H1 (cell line): Measurements from ENCODE around the gene INTS7. TPM values are rescaled to one million over a fixed set of nuclear protein-coding genes. Genes with fewer than 3 reads are reported as not detected.

Experiments
- CTCF ChIA-PET: fragments of 300-600 bp; sonication (Branson Sonifier 250); formaldehyde crosslinking; loops from one replicate; lab custom pipeline; 2021; ENCODE audit not compliant: partially characterized antibody; lab: Charles Lee
- POLR2A ChIA-PET: fragments of 300-600 bp; sonication (Branson Sonifier 250); formaldehyde crosslinking; loops from one replicate; lab custom pipeline; 2021; ENCODE audit warnings: inconsistent platforms; ENCODE audit not compliant: partially characterized antibody; lab: Charles Lee
- DNase-seq, 2 experiments: peaks; one replicate each; pipeline versions ENCODE4 v3.0.0 to v3.0.0-alpha.2; 2010 to 2022; ENCODE audit warnings: low spot score in 2 of 2, low read depth in 1 of 2, mixed read lengths in 1 of 2
- FAIRE-seq: peaks from 2 replicates; lab custom pipeline; 2011; peaks lifted over from hg19 to GRCh38; lab: Jason Lieb, UNC
- H2AFZ ChIP-seq: 2 replicates; pipeline ENCODE4 v1.8.1; 2012; ENCODE audit warnings: low read length, inconsistent platforms
- H2AK5ac ChIP-seq: 2 replicates; pipeline ENCODE4 v1.6.1; 2013; ENCODE audit warnings: low read depth, low read length
- H2BK120ac ChIP-seq: replicated peaks from 2 replicates; pipeline ENCODE3; 2013; ENCODE audit warnings: low read depth, low read length, inconsistent platforms
- H2BK12ac ChIP-seq: 2 replicates; pipeline ENCODE4 v1.6.1; 2013; ENCODE audit warnings: low read depth, low read length
- H2BK15ac ChIP-seq: 2 replicates; pipeline ENCODE4 v1.6.1; 2013; ENCODE audit warnings: low read length
- H2BK20ac ChIP-seq: 2 replicates; pipeline ENCODE4 v1.6.1; 2013; ENCODE audit warnings: low read length
- H2BK5ac ChIP-seq: 2 replicates; pipeline ENCODE4 v1.6.1; 2013; ENCODE audit warnings: low read depth, low read length
- H3K14ac ChIP-seq: 2 replicates; pipeline ENCODE4 v1.6.1; 2013; ENCODE audit warnings: inconsistent platforms; ENCODE audit not compliant: insufficient read length
- H3K18ac ChIP-seq: 2 replicates; pipeline ENCODE4 v1.6.1; 2013; ENCODE audit warnings: low read length; ENCODE audit errors: extremely low read depth
- H3K23ac ChIP-seq: 2 replicates; pipeline ENCODE4 v1.6.1; 2013; ENCODE audit warnings: inconsistent platforms; ENCODE audit not compliant: insufficient read length
- H3K23me2 ChIP-seq: 2 replicates; pipeline ENCODE4 v1.6.1; 2013; ENCODE audit warnings: low read depth, low read length
- H3K27ac ChIP-seq: 2 replicates; pipeline ENCODE4 v1.6.1; 2011; ENCODE audit warnings: low read depth, low read length, inconsistent platforms
- H3K27me3 ChIP-seq, 4 experiments: replicated peaks in 1 of 4; 1 replicate in 1 of 4; 2 replicates in 3 of 4; pipeline versions ENCODE4 v1.6.1 to v1.8.1; 2011 to 2013; ENCODE audit warnings: low read length in 3 of 4, mild to moderate bottlenecking in 3 of 4, inconsistent platforms in 2 of 4, mixed read lengths in 2 of 4, moderate library complexity in 1 of 4; ENCODE audit not compliant: control insufficient read depth in 3 of 4, insufficient read depth in 3 of 4; ENCODE audit errors: extremely low read depth in 1 of 4
- H3K36me3 ChIP-seq, 4 experiments: 2 replicates each; pipeline versions ENCODE4 v1.6.1 to v1.8.1; 2011 to 2013; ENCODE audit warnings: mild to moderate bottlenecking in 4 of 4, low read length in 3 of 4, moderate library complexity in 2 of 4, control low read depth in 1 of 4, inconsistent platforms in 1 of 4; ENCODE audit not compliant: insufficient read depth in 4 of 4, control insufficient read depth in 2 of 4
- H3K4ac ChIP-seq: replicated peaks from 2 replicates; pipeline ENCODE3; 2013; ENCODE audit warnings: low read length, low read depth, mixed read lengths, inconsistent platforms; ENCODE audit not compliant: insufficient read length
- H3K4me1 ChIP-seq, 4 experiments: replicated peaks in 1 of 4; 1 replicate in 1 of 4; 2 replicates in 3 of 4; pipeline versions ENCODE4 v1.6.1 to v1.8.1; 2011 to 2013; ENCODE audit warnings: low read length in 3 of 4, inconsistent platforms in 2 of 4, mixed read lengths in 1 of 4; ENCODE audit not compliant: insufficient read depth in 4 of 4, control insufficient read depth in 3 of 4
- H3K4me2 ChIP-seq, 2 experiments: 2 replicates each; pipeline versions ENCODE4 v1.6.1 to v1.8.1; 2011 to 2013; ENCODE audit warnings: low read depth in 2 of 2, low read length in 2 of 2, control low read depth in 1 of 2, inconsistent platforms in 1 of 2, mild to moderate bottlenecking in 1 of 2; ENCODE audit not compliant: insufficient read depth in 1 of 2
- H3K4me3 ChIP-seq, 4 experiments: fragments of 200-600, 300-600 bp in 1 of 4; sonication (generic), shearing (Covaris generic), sonication (Bioruptor Twin) in 1 of 4; 2 replicates each; pipeline versions ENCODE4 v1.5.1 to v1.8.1; 2011 to 2016; ENCODE audit warnings: low read length in 4 of 4, low read depth in 3 of 4, control low read depth in 2 of 4, inconsistent platforms in 2 of 4, mild to moderate bottlenecking in 2 of 4, mixed read lengths in 1 of 4, moderate library complexity in 1 of 4; ENCODE audit not compliant: insufficient read depth in 2 of 4; ENCODE audit errors: extremely low read depth in 1 of 4
- H3K56ac ChIP-seq: replicated peaks from 2 replicates; pipeline ENCODE3; 2013; ENCODE audit warnings: low read depth, mild to moderate bottlenecking, mixed read lengths, low read length, inconsistent platforms; ENCODE audit not compliant: insufficient read length
- H3K79me1 ChIP-seq: 2 replicates; pipeline ENCODE4 v1.6.1; 2013; ENCODE audit warnings: low read depth, low read length, control low read depth
- H3K79me2 ChIP-seq, 2 experiments: 2 replicates each; pipeline versions ENCODE4 v1.6.1 to v1.8.1; 2012 to 2013; ENCODE audit warnings: low read length in 2 of 2, mild to moderate bottlenecking in 2 of 2, inconsistent platforms in 1 of 2; ENCODE audit not compliant: insufficient read depth in 2 of 2, control insufficient read depth in 1 of 2
- H3K9ac ChIP-seq, 4 experiments: replicated peaks in 1 of 4; 1 replicate in 1 of 4; 2 replicates in 3 of 4; pipeline versions ENCODE4 v1.6.1 to v1.8.1; 2011 to 2013; ENCODE audit warnings: low read depth in 3 of 4, low read length in 3 of 4, control low read depth in 2 of 4, mild to moderate bottlenecking in 2 of 4, moderate library complexity in 2 of 4, inconsistent platforms in 1 of 4; ENCODE audit errors: extremely low read depth in 1 of 4
- H3K9me3 ChIP-seq, 2 experiments: 2 replicates each; pipeline versions ENCODE4 v1.6.1 to v1.8.1; 2012 to 2013; ENCODE audit warnings: mild to moderate bottlenecking in 2 of 2, moderate library complexity in 2 of 2, control low read depth in 1 of 2, inconsistent platforms in 1 of 2, low read depth in 1 of 2, low read length in 1 of 2, mixed read lengths in 1 of 2; ENCODE audit not compliant: insufficient read depth in 2 of 2
- H4K20me1 ChIP-seq, 2 experiments: replicated peaks in 1 of 2; 2 replicates each; pipeline versions ENCODE3 to v1.8.1; 2011 to 2013; ENCODE audit warnings: inconsistent platforms in 2 of 2, low read length in 2 of 2, mild to moderate bottlenecking in 1 of 2; ENCODE audit not compliant: insufficient read depth in 2 of 2, control insufficient read depth in 1 of 2
- H4K5ac ChIP-seq: 2 replicates; pipeline ENCODE4 v1.6.1; 2013; ENCODE audit warnings: low read length, low read depth, mixed read lengths, inconsistent platforms; ENCODE audit not compliant: insufficient read length
- H4K8ac ChIP-seq: 2 replicates; pipeline ENCODE4 v1.8.0; 2013; ENCODE audit warnings: mild to moderate bottlenecking, moderate library complexity, low read length, inconsistent platforms; ENCODE audit not compliant: insufficient read depth; ENCODE audit errors: extremely low read depth
- H4K91ac ChIP-seq: replicated peaks from 2 replicates; pipeline ENCODE3; 2013; ENCODE audit warnings: low read length, mixed read lengths, inconsistent platforms; ENCODE audit not compliant: insufficient read length
- BCL11A ChIP-seq, 2 experiments: IDR thresholded peaks; one replicate each; pipeline ENCODE4 v1.6.1; 2011; ENCODE audit warnings: low read depth in 2 of 2, low read length in 2 of 2, mild to moderate bottlenecking in 2 of 2
- POU5F1 ChIP-seq: IDR thresholded peaks from 2 replicates; pipeline ENCODE4 v1.6.1; 2011; ENCODE audit warnings: low read depth, mild to moderate bottlenecking, low read length, moderate library complexity
- SIX5 ChIP-seq: IDR thresholded peaks from 2 replicates; pipeline ENCODE4 v1.6.1; 2011; ENCODE audit warnings: mild to moderate bottlenecking, low read depth, low read length
- WGBS, 2 experiments: shearing (Covaris generic) in 1 of 2; methylation state at CpG; one replicate each; pipeline versions ENCODE4 v1.1.6 to v1.1.7; 2013 to 2015; ENCODE audit warnings: low lambda C conversion rate in 2 of 2, mixed read lengths in 2 of 2, inconsistent platforms in 1 of 2, low coverage in 1 of 2, missing lambda C conversion rate in 1 of 2; ENCODE audit not compliant: insufficient replicate concordance in 2 of 2, insufficient coverage in 1 of 2, insufficient read length in 1 of 2; ENCODE audit errors: extremely low coverage in 1 of 2, missing lambda C conversion rate in 1 of 2; 5-methylcytosine and 5-hydroxymethylcytosine counted together
- polyA plus RNA-seq, 7 experiments: library from polyadenylated mRNA; depleted of rRNA in 3 of 7; stranded (reverse) in 5 of 7; unstranded in 2 of 7; fragments of >200 nt in 5 of 7; fragments of 200-250 nt in 2 of 7; gene quantifications; 1 replicate in 5 of 7; 2 replicates in 1 of 7; 4 replicates in 1 of 7; pipeline versions ENCODE4 v1.2.1 to v1.2.3, GENCODE V29; 2011 to 2013; ENCODE audit warnings: missing spikeins in 2 of 7, mixed read lengths in 2 of 7
- total RNA-seq: library from RNA; stranded (reverse); fragmentation: NEBNext Ultra II Directional; extraction: Animal tissue kit (Norgen Biotek cat#: 25700); gene quantifications from 2 replicates; pipeline ENCODE4 v1.2.1, GENCODE V29; 2021

Gene INTS7
- total and polyA plus RNA-seq, 2 of the 8 experiments (the other 6 are each of a cell fraction or from before 2014, with no cell fraction given), result 15.2 to 22.4 TPM

DNA sequence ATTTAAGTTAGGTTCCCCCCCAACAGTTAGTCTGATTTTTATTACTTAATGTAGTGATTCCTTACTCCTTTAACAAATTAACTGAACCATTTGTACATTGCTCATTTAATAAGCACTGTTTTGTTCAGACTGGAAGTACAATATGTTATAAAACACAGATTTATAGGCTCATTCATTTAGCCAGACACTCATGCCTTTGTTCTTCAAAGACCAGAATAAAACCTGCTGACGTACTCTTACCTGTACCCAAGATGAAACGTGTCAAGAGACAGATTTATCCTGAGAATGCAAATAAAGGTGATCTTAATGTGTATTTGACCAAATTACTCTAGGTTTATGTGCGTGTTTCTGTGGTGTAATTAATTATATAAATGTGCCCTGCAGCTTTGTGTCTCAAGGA lies 92.8 kb downstream of the INTS7 start:
- H2AK5ac ChIP-seq, result no peak overlapping the region
- POLR2A ChIA-PET, result no interaction called here
- no peak overlapping the region for H2BK12ac ChIP-seq
- H3K18ac ChIP-seq, result no peak overlapping the region
- H2BK15ac ChIP-seq, result no peak overlapping the region
- H3K27ac ChIP-seq, result no peak overlapping the region
- no peak for TF ChIP-seq BCL11A (IDR thresholded peaks at IDR 0.05; ENCODE audit: low read depth in 2 of 2, low read length in 2 of 2)
- TF ChIP-seq POU5F1, result no peak
- no peak for TF ChIP-seq SIX5
- TF ChIP-seq, all 59 proteins: peak for 0
- peaks cover 0 to 3% (median 1%) of the 10 kb centered on the region in 4 experiments; a peak in 1 of 7 replicates for H3K4me1 ChIP-seq
- H3K4ac ChIP-seq, result no peak overlapping the region
- no peak overlapping the region for H4K8ac ChIP-seq
- H3K23ac ChIP-seq, result no peak overlapping the region
- H2BK5ac ChIP-seq, result no peak overlapping the region
- H3K9ac ChIP-seq, result no peak overlapping the region
- H3K56ac ChIP-seq, result no peak overlapping the region
- no peaks in the 10 kb centered on the region for H3K79me1 ChIP-seq
- FAIRE-seq (no peak), DNase-seq (no peak)
- peaks cover 0 to 3% (median 1%) of the 10 kb centered on the region in 4 experiments; a peak in 3 of 7 replicates for H3K27me3 ChIP-seq
- H4K5ac ChIP-seq, result no peak overlapping the region
- H3K4me3 ChIP-seq, result no peak overlapping the region
- no peaks in the 10 kb centered on the region for H3K23me2 ChIP-seq
- H2BK120ac ChIP-seq, result no peak overlapping the region
- H3K79me2 ChIP-seq, result no peaks in the 10 kb centered on the region
- H3K36me3 ChIP-seq, result peaks cover 0 to 24% (median 5%) of the 10 kb centered on the region in 4 experiments; a peak in 3 of 8 replicates
- H2BK20ac ChIP-seq, result no peak overlapping the region
- H3K4me2 ChIP-seq, result no peak overlapping the region
- H2AFZ ChIP-seq, result no peak overlapping the region
- 88% methylated on average over 3 of the region's 3 CpGs; no CpG with 5 or more reads in 1 of the 2 experiments for WGBS, 2 experiments
- H3K14ac ChIP-seq, result no peak overlapping the region
- H4K91ac ChIP-seq, result no peak overlapping the region
- no peaks in the 10 kb centered on the region for H3K9me3 ChIP-seq
- peaks cover 2 to 4% of the 10 kb centered on the region in 2 experiments for H4K20me1 ChIP-seq
- CTCF ChIA-PET, result interaction anchor here (1.0 to 1.4 kb wide), 2 partner anchors 92 to 244 kb away, joined by 3 to 7 read pairs; partner anchors contain the start of gene INTS7
